SK-N-SH treated with all-trans-retinoic acid at 6 μM for 48 hours (cell line): ENCODE data around the gene SLC39A10.

Experiments used
- ATAC-seq: fragments of 200-7000 bp; cut with Tn5 transposase; 3 replicates; pipeline ENCODE4 v1.9.1; 2020; ENCODE audit warnings: mild to moderate bottlenecking, moderate library complexity
- ARNTL ChIP-seq: fragments of 450-650 bp; formaldehyde crosslinking; IDR thresholded peaks from 2 replicates; pipeline ENCODE4 v1.5.0; 2020; ENCODE audit warnings: low read depth, mild to moderate bottlenecking, moderate library complexity, borderline replicate concordance
- CREB5 ChIP-seq: fragments of 250-450 bp; sonication (Bioruptor Pico); IDR thresholded peaks from 2 replicates; pipeline ENCODE4 v1.5.1; 2020; ENCODE audit warnings: low read depth, mild to moderate bottlenecking, moderate library complexity
- CSDC2 ChIP-seq: fragments of 250-450 bp; sonication (Bioruptor Pico); IDR thresholded peaks from 2 replicates; pipeline ENCODE4 v1.5.0; 2020; ENCODE audit warnings: mild to moderate bottlenecking, moderate library complexity
- CSRNP3 ChIP-seq: fragments of 250-450 bp; sonication (Bioruptor Pico); IDR thresholded peaks from 2 replicates; pipeline ENCODE4 v1.5.1; 2021; ENCODE audit warnings: mild to moderate bottlenecking, moderate library complexity
- ESRRG ChIP-seq: fragments of 250-450 bp; sonication (Bioruptor Pico); IDR thresholded peaks from 2 replicates; pipeline ENCODE4 v1.6.1; 2021; ENCODE audit warnings: mild to moderate bottlenecking
- GLIS3 ChIP-seq: fragments of 250-450 bp; sonication (Bioruptor Pico); IDR thresholded peaks from 2 replicates; pipeline ENCODE4 v1.5.0; 2020; ENCODE audit warnings: mild to moderate bottlenecking, moderate library complexity
- ISL1 ChIP-seq: fragments of 250-450 bp; sonication (Bioruptor Pico); IDR thresholded peaks from 2 replicates; pipeline ENCODE4 v2.1.2; 2022; ENCODE audit warnings: mild to moderate bottlenecking, moderate library complexity
- OSR1 ChIP-seq: fragments of 250-450 bp; sonication (Bioruptor Pico); IDR thresholded peaks from 2 replicates; pipeline ENCODE4 v1.8.0; 2022; ENCODE audit warnings: moderate library complexity, mild to moderate bottlenecking, inconsistent platforms
- PPARA ChIP-seq: fragments of 250-450 bp; sonication (Bioruptor Pico); IDR thresholded peaks from 2 replicates; pipeline ENCODE4 v1.5.0; 2020; ENCODE audit warnings: mild to moderate bottlenecking, borderline replicate concordance
- RARB ChIP-seq: fragments of 250-450 bp; sonication (Bioruptor Pico); IDR thresholded peaks from 2 replicates; pipeline ENCODE4 v1.8.0; 2021; ENCODE audit warnings: mild to moderate bottlenecking, moderate library complexity
- SNAI2 ChIP-seq: fragments of 250-450 bp; sonication (Bioruptor Pico); IDR thresholded peaks from 2 replicates; pipeline ENCODE4 v1.5.0; 2020; ENCODE audit warnings: mild to moderate bottlenecking, moderate library complexity
- TCF4 ChIP-seq: fragments of 250-450 bp; sonication (Bioruptor Pico); IDR thresholded peaks from 2 replicates; pipeline ENCODE4 v1.8.0; 2021; ENCODE audit warnings: mild to moderate bottlenecking, moderate library complexity, borderline replicate concordance
- TOX ChIP-seq: fragments of 250-450 bp; sonication (Bioruptor Pico); IDR thresholded peaks from 2 replicates; pipeline ENCODE4 v1.8.0; 2021; ENCODE audit warnings: mild to moderate bottlenecking, moderate library complexity, borderline replicate concordance
- ZC3H10 ChIP-seq: fragments of 250-450 bp; sonication (Bioruptor Pico); IDR thresholded peaks from 2 replicates; pipeline ENCODE4 v1.5.1; 2021; ENCODE audit warnings: mild to moderate bottlenecking, moderate library complexity
- ZFP3 ChIP-seq: fragments of 250-450 bp; sonication (Bioruptor Pico); IDR thresholded peaks from 2 replicates; pipeline ENCODE4 v1.5.0; 2020; ENCODE audit warnings: mild to moderate bottlenecking, moderate library complexity
- ZFP30 ChIP-seq: fragments of 450-650 bp; formaldehyde crosslinking; IDR thresholded peaks from 2 replicates; pipeline ENCODE4 v1.5.0; 2022; ENCODE audit warnings: mild to moderate bottlenecking, moderate library complexity
- ZNF565 ChIP-seq: fragments of 450-650 bp; formaldehyde crosslinking; conservative IDR thresholded peaks from 2 replicates; pipeline ENCODE4 v1.5.0; 2020; ENCODE audit warnings: low read depth, mild to moderate bottlenecking, moderate library complexity
- ZNF8 ChIP-seq: fragments of 450-650 bp; formaldehyde crosslinking; IDR thresholded peaks from 2 replicates; pipeline ENCODE4 v1.5.0; 2020; ENCODE audit warnings: mild to moderate bottlenecking, moderate library complexity
- TF ChIP-seq, protein P1 (sequence below): fragments of 250-450 bp; sonication (Bioruptor Pico); IDR thresholded peaks from 2 replicates; pipeline ENCODE4 v1.5.0; 2020; ENCODE audit warnings: mild to moderate bottlenecking, moderate library complexity
- TF ChIP-seq, protein P2 (sequence below): fragments of 250-450 bp; sonication (Bioruptor Pico); IDR thresholded peaks from 2 replicates; pipeline ENCODE4 v1.8.0; 2020; ENCODE audit warnings: mild to moderate bottlenecking, moderate library complexity, borderline replicate concordance
- TF ChIP-seq, protein P3 (sequence below): fragments of 250-450 bp; sonication (Bioruptor Pico); IDR thresholded peaks from 2 replicates; pipeline ENCODE4 v1.8.0; 2021; ENCODE audit warnings: low read depth, mild to moderate bottlenecking, moderate library complexity, borderline replicate concordance

The SLC39A10 gene

DNA sequence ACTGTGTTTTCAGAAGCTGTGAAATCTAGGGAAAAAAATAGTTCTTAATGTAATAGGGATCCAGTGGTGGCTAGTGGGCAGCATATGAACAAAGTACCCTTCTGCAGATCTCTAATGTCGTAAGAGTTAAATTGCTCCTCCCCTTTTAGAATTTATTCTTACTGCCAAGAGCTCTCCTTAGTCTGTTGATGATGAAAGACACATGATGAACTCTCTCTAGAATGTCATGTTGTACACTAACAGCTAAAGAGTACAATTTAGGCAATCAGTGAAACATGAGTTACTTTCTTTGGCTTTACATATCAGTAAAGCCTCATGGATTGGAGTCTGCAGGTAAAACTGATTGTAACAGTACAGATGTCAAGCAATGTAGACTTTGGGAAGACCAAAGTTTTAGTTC lies 84.2 kb downstream of the SLC39A10 start:
- TF ChIP-seq OSR1 (CRISPR knock-in tag) (no peak), CREB5 (CRISPR knock-in tag) (no peak), ZNF8 (no peak), TCF4 (CRISPR knock-in tag) (no peak), CSRNP3 (no peak), ZFP30 (CRISPR knock-in tag) (no peak), RARB (CRISPR knock-in tag) (no peak), PPARA (CRISPR knock-in tag) (no peak), ZFP3 (CRISPR knock-in tag) (no peak), ISL1 (CRISPR knock-in tag) (no peak), ARNTL (no peak), TOX (no peak), SNAI2 (CRISPR knock-in tag) (no peak), GLIS3 (no peak)
- TF ChIP-seq, protein P1, sequence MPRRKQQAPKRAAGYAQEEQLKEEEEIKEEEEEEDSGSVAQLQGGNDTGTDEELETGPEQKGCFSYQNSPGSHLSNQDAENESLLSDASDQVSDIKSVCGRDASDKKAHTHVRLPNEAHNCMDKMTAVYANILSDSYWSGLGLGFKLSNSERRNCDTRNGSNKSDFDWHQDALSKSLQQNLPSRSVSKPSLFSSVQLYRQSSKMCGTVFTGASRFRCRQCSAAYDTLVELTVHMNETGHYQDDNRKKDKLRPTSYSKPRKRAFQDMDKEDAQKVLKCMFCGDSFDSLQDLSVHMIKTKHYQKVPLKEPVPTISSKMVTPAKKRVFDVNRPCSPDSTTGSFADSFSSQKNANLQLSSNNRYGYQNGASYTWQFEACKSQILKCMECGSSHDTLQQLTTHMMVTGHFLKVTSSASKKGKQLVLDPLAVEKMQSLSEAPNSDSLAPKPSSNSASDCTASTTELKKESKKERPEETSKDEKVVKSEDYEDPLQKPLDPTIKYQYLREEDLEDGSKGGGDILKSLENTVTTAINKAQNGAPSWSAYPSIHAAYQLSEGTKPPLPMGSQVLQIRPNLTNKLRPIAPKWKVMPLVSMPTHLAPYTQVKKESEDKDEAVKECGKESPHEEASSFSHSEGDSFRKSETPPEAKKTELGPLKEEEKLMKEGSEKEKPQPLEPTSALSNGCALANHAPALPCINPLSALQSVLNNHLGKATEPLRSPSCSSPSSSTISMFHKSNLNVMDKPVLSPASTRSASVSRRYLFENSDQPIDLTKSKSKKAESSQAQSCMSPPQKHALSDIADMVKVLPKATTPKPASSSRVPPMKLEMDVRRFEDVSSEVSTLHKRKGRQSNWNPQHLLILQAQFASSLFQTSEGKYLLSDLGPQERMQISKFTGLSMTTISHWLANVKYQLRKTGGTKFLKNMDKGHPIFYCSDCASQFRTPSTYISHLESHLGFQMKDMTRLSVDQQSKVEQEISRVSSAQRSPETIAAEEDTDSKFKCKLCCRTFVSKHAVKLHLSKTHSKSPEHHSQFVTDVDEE (CRISPR knock-in tag) = no peak
- TF ChIP-seq, protein P2, sequence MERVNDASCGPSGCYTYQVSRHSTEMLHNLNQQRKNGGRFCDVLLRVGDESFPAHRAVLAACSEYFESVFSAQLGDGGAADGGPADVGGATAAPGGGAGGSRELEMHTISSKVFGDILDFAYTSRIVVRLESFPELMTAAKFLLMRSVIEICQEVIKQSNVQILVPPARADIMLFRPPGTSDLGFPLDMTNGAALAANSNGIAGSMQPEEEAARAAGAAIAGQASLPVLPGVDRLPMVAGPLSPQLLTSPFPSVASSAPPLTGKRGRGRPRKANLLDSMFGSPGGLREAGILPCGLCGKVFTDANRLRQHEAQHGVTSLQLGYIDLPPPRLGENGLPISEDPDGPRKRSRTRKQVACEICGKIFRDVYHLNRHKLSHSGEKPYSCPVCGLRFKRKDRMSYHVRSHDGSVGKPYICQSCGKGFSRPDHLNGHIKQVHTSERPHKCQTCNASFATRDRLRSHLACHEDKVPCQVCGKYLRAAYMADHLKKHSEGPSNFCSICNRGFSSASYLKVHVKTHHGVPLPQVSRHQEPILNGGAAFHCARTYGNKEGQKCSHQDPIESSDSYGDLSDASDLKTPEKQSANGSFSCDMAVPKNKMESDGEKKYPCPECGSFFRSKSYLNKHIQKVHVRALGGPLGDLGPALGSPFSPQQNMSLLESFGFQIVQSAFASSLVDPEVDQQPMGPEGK (CRISPR knock-in tag) = no peak
- TF ChIP-seq, protein P3, sequence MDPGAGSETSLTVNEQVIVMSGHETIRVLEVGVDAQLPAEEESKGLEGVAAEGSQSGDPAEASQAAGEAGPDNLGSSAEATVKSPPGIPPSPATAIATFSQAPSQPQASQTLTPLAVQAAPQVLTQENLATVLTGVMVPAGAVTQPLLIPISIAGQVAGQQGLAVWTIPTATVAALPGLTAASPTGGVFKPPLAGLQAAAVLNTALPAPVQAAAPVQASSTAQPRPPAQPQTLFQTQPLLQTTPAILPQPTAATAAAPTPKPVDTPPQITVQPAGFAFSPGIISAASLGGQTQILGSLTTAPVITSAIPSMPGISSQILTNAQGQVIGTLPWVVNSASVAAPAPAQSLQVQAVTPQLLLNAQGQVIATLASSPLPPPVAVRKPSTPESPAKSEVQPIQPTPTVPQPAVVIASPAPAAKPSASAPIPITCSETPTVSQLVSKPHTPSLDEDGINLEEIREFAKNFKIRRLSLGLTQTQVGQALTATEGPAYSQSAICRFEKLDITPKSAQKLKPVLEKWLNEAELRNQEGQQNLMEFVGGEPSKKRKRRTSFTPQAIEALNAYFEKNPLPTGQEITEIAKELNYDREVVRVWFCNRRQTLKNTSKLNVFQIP (CRISPR knock-in tag) = no peak
- TF ChIP-seq, all 23 proteins: peak for 0
- ATAC-seq = no peak

DNA sequence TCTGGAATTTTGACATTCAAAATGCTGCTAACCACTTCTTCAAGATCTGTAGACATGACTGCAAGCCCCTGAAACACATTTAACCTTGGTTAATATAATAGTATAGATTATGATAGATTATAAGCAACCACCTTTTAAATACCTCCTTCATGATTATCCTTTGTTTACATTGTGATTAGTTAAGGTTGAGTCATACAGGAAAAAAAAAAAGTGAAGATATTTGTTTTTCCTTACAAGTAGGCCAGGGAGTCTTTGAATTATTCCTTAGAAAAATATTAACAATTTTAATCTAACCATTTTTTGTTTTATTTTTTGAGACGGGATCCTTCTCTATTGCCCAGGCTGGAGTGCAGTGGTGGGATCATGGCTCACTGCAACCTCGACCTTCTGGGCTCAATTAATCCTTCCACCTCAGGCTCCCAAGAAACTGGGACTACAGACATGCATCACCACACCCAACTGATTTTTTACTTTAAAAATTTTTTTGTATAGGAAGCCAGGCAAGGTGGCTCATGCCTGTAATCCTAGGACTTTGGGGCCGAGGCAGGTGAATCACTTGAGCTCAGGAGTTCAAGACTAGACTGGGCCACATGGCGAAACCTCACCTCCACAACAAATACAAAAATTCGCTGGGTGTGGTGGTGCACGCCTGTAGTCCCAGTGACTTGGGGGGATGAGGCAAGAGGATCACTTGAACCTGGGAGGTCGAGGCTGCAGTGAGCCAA lies 99.4 kb downstream of the SLC39A10 start:
- ATAC-seq = no peak
- TF ChIP-seq ZNF8 (no peak), CSDC2 (CRISPR knock-in tag) (no peak), ZFP30 (CRISPR knock-in tag) (no peak), GLIS3 (no peak), ZFP3 (CRISPR knock-in tag) (no peak), ARNTL (no peak), ZC3H10 (CRISPR knock-in tag) (no peak), ZNF565 (CRISPR knock-in tag) (no peak), RARB (CRISPR knock-in tag) (no peak), PPARA (CRISPR knock-in tag) (no peak), ESRRG (CRISPR knock-in tag) (no peak), ISL1 (CRISPR knock-in tag) (no peak), OSR1 (CRISPR knock-in tag) (no peak), CSRNP3 (no peak), TOX (no peak)
- TF ChIP-seq, protein P2 (CRISPR knock-in tag) = no peak
